Endometrial microvascular endothelial cells (primary cell): Measurements from ENCODE around the gene FBXO22. TPM values are rescaled to one million over a fixed set of nuclear protein-coding genes. Genes with fewer than 3 reads are reported as not detected.
"Not testable (repeated sequence)": the region's sequence is repeated elsewhere in the genome, so short reads cannot be mapped to it uniquely, and the experiment has no call there.

ENCODE experiments used
- in situ Hi-C: cut with HindIII; loops from 2 replicates; pipeline ENCODE4 v1.10.0; 2017; ENCODE audit warnings: low sequenced_read_pairs, low pct_unique_long_range_greater_than_20kb; ENCODE audit errors: inconsistent ontology term
- total RNA-seq: library from RNA; depleted of rRNA; stranded (reverse); fragments of >200 nt; gene quantifications from one replicate; pipeline ENCODE4 v1.2.3, GENCODE V29; 2015; ENCODE audit errors: inconsistent ontology term

FBXO22 gene
- total RNA-seq, 1 donor from 2014 or later: 64.9 TPM

DNA sequence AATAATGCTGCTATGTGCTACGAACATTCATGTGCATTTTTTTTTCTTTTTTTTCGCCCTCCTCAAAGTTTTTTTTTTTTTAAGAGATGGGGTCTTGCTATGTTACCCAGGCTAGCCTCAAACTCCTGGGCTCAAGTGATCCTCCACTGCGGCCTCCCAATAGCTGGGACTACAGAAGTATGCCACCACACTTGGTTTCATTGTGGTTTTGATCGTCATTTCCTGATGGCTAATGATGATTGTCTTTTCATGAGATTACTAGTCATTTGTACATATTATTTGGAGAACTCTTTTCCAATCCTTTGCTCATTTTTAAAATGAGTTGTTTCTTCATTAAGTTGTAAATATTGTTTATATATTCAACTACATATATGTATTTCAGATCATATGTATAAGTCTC, 48.8 kb downstream of the FBXO22 start:
- in situ Hi-C loops: no loop called here

DNA sequence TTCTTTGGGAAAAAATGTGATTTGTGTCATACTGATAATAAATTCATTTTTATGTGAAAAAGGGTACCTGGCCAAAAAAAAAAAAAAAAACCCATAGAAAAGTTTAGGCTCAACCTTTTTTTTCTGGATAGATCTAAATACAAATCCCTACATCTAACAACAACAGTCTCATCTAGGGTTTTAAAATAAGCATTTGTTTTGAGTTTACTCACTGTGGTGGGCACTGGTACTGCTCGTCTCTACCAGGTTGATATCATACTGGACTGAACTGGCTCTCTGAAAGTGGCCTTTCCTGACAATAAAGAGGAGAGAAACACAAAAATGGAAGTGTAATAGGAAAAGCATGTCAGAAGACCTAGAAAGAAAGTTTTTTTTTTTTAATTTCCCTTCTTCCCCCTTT, 52.0 kb downstream of the FBXO22 start:
- in situ Hi-C loops: no loop called here

DNA sequence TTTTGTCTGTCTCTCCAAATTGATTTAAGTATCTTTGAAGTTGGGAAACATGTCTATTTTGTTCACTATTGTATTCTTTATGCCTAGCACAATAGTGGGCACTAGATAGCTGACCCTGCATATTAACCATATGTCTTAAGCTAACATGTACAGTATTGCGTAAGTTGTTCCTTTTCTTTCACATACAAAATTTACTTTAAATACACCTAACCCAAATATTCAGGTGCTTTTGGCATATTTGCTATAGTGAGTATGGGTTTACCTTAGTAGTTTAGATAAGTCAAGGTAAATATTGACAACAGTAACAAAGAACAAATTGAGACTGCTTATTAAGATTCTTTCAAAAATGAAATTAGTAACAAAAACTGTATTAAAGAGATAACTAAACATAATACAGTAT, 57.7 kb downstream of the FBXO22 start:
- in situ Hi-C loops: no loop called here

DNA sequence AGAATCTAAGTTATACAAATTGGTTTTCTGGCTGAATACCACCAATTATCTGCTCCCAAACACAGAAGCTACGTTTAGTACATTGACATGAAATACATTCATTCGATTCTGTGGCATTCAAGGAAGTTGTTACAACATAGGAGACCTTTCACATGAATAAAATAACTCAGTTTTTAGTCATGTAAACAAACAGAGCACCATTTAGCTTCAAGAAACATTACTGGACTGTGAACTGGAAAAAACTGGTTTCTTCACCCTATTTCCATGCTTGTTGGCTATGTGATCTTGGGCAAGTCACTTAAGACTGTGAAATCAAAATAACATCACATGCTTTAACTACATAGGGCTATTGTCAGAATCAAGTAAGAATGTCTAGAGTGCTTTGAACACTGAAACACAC, 62.4 kb downstream of the FBXO22 start:
- in situ Hi-C loops: no loop called here

DNA sequence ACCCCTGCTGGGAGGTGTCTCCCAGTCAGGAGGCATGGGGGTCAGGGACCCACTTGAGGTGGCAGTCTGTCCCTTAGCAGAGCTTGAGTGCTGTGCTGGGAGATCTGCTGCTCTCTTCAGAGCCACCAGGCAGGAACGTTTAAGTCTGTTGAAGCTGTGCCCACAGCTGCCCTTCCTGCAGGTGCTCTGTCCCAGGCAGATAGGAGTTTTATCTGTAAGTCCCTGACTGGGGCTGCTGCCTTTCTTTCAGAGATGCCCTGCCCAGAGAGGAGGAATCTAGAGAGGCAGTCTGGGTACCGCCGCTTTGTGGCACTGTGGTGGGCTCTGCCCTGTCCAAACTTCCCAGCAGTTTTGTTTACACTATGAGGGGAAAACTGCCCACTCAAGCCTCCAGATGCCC, 73.1 kb downstream of the FBXO22 start:
- in situ Hi-C loops: not testable (repeated sequence)

DNA sequence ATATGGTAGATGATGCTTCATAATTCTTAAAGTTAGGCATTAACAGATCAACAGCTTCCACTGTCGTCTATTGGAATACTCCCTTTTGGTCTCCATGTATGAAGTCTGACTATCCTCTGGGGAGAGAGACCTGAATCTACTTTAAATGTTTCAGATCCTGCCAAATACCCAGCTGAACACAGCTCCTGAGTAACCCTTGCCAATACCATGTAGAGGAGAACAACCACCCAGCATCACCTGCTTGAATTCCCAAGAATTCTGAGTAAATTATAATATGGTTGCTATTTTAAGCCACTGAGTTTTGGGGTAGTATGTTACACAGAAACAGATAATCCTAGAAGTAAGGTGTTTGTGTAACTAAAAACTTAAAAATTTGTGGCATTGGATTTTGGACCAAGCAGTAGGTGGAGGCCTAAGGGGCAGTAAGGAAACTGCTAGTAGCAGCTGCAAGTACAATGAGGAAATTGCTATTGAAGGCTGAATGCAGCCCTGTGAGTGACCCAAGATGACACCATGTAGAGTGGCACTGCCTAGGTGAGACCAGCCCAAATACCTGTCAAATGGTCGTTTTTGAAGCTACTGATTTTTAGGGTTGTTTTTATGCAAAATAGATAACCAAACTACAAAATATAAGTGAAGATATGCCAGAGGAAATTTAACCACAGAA, 77.6 kb downstream of the FBXO22 start:
- in situ Hi-C loops: no loop called here

DNA sequence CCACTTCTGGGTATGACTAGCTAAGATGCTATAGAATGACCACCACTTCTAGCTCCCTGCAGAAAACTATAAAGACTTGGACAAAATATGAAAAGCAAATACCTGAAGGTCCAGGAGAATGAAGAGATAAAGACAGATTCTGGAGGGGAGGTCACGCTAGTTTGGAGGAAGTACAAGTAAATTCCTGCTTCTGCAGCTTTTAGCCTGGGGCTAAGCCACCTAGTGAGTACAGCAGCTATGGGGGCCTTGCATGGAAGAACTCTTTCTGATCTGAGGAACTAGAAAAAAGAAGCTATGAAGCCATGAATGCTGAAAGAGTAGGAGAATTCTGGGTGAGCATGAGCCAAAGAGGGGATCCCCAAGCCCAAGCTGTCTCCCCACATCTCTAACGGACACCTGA, 78.8 kb downstream of the FBXO22 start:
- in situ Hi-C loops: no loop called here

DNA sequence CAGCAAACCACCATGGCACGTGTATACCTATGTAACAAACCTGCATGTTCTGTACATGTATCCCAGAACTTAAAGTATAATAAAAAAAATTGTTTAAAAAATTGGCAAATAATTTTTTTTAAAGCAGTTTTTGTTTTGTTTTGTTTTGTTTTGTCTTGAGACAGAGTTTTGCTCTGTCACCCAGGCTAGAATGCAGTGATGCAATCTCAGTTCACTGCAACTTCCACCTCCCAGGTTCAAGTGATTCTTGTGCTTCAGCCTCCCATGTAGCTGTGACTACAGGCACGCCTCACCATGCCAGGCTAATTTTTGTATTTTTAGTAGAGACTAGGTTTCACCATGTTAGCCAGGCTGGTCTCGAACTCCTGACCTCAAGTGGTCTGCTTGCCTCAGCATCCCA, 81.0 kb downstream of the FBXO22 start:
- in situ Hi-C loops: not testable (repeated sequence)

DNA sequence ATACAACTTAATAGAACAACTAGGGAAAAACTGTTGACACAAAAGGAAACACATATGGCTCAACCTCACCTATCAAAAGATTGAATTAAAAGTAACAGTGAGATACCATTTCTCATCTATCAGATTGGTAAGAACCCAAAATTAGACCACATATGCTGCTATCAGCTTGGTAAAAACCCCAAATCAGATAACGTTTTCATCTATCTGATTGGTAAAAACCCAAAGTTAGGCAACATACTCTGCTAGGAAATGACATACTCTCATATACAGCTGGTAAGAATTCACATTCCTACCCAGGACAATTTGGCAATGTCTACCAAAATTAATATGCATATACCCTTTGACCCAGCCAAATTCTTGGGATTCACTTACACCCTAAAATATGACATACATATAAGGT, 82.3 kb downstream of the FBXO22 start:
- in situ Hi-C loops: no loop called here

DNA sequence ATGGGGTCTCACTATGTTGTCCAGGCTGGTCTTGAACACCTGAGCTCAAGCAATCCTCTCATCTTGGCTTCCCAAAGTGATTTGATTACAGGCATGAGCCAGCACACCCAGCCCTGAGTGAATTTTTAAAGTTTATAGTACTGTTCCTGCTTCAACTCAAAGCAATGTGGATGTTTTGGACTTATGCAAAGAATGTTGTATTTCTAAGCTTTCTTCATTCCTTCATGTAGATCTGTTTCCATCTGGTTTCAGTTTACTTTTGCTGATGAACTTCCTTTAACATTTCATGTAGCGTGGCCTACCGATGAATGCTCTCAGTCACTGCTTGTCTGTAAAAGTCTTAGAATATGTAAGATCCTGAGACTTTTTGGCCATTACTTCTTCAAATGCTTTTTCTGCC, 85.4 kb downstream of the FBXO22 start:
- in situ Hi-C loops: no loop called here

DNA sequence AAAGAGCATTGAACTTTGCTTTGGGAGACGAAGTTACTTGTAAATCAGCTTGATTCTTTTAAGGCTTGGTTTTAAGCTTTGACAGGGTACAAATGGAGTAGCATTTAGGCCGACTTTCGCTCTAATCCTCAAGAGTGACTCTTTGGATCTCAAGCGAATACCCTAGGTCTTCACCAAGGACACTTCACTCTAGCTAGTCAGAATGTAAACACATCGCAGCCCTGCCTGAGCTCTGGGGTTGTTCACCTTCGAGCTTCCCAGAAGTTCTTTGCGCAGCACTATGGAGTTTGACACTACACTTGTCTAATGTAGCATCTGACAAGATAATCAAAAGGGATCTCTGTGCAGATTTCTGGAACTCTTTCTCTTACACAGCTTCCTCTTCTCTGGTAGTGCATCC, 86.2 kb downstream of the FBXO22 start:
- in situ Hi-C loops: no loop called here

Other genes with a start within 250 kb of the FBXO22 start
- 1.9 TPM for gene CSPG4, start 191.0 kb upstream of the FBXO22 start, total RNA-seq
- gene UBE2Q2, start 60.4 kb upstream of the FBXO22 start, total RNA-seq: 24.8 TPM
- not detected for gene NRG4, start 108.5 kb downstream of the FBXO22 start, total RNA-seq
- not detected for gene TMEM266, start 156.1 kb downstream of the FBXO22 start, total RNA-seq